Prostate gland (tissue), 2 donors: ENCODE data around the gene PCDHGB7. TPM values are rescaled to one million over a fixed set of nuclear protein-coding genes. Genes with fewer than 3 reads are reported as not detected.

Experiments
- DNase-seq: peaks from one replicate; pipeline ENCODE4 v3.0.0-alpha.2; 2019; ENCODE audit warnings: low spot score
- H3K27ac ChIP-seq, 2 donors: fragments of 200-600 bp; sonication (generic); 2 replicates each; pipeline ENCODE4 v1.5.1; 2017 to 2019
- H3K27me3 ChIP-seq: fragments of 200-600 bp; sonication (generic); replicated peaks from 2 replicates; pipeline ENCODE4 v1.5.1; 2019; ENCODE audit not compliant: insufficient read depth
- H3K36me3 ChIP-seq, 2 donors: fragments of 200-600 bp; sonication (generic); 1 replicate in 1 of 2; 2 replicates in 1 of 2; pipeline versions ENCODE4 v1.5.1 to v1.8.1; 2017 to 2019
- H3K4me1 ChIP-seq: fragments of 200-600 bp; sonication (generic); replicated peaks from 2 replicates; pipeline ENCODE4 v1.5.1; 2019
- H3K4me3 ChIP-seq, 2 donors: fragments of 200-600 bp; sonication (generic); 2 replicates each; pipeline ENCODE4 v1.5.1; 2017 to 2019
- H3K9me3 ChIP-seq: fragments of 200-600 bp; sonication (generic); 2 replicates; pipeline ENCODE4 v1.5.1; 2017
- POLR2AphosphoS5 ChIP-seq: sonication (generic); formaldehyde crosslinking; IDR thresholded peaks from one replicate; pipeline ENCODE4 v1.6.1; 2017; ENCODE audit warnings: antibody characterized with exemption
- WGBS: methylation state at CpG from one replicate; pipeline ENCODE4 v1.1.5; 2018; 5-methylcytosine and 5-hydroxymethylcytosine counted together
- intact Hi-C: fragments of 100-400 bp; cut with DNase I; formaldehyde crosslinking; loops from one replicate; pipeline ENCODE4 v1.14.2; 2022
- total RNA-seq, 2 donors: library from RNA; depleted of rRNA; stranded (reverse); fragments of >200 nt; gene quantifications; one replicate each; pipeline ENCODE4 v1.1.0, GENCODE V29; 2016

The PCDHGB7 gene
- total RNA-seq, 2 donors from 2014 or later, result 7.0 to 14.6 TPM

GRCh38 chr5:141465351-141465750 is 47.9 kb downstream of the PCDHGB7 start:
- no peaks in the 10 kb centered on the region for H3K9me3 ChIP-seq
- intact Hi-C loops, result no loop called here
- no peak for TF ChIP-seq POLR2AphosphoS5
- 90% methylated on average over 3 of the region's 3 CpGs for WGBS
- H3K4me3 ChIP-seq, result no peak overlapping the region
- H3K27ac ChIP-seq, result no peak overlapping the region
- no peaks in the 10 kb centered on the region for H3K36me3 ChIP-seq
- no peaks in the 10 kb centered on the region for H3K27me3 ChIP-seq
- no peaks in the 10 kb centered on the region for H3K4me1 ChIP-seq
- DNase-seq, result no peak

Other genes with a start within 250 kb of the PCDHGB7 start
- 1 to 10 TPM; 1.2 to 1.9 TPM for gene PCDHB7, start 245.0 kb upstream of the PCDHGB7 start, total RNA-seq
- gene PCDHB8, start 239.9 kb upstream of the PCDHGB7 start, total RNA-seq, result 1 to 10 TPM in 1 of 2 donors, under 1 TPM in 1; 0.23 to 2.6 TPM
- 1 to 10 TPM in 1 of 2 donors, under 1 TPM in 1; 0.18 to 4.4 TPM for gene PCDHB16, start 235.3 kb upstream of the PCDHGB7 start, total RNA-seq
- gene PCDHB9, start 230.5 kb upstream of the PCDHGB7 start, total RNA-seq, result 1 to 10 TPM; 1.0 to 4.2 TPM
- gene PCDHB10, start 225.3 kb upstream of the PCDHGB7 start, total RNA-seq, result 1 to 10 TPM in 1 of 2 donors, under 1 TPM in 1; 0.96 to 3.5 TPM
- gene PCDHB11, start 218.1 kb upstream of the PCDHGB7 start, total RNA-seq, result 1 to 10 TPM in 1 of 2 donors, under 1 TPM in 1; 0.41 to 2.6 TPM
- gene PCDHB12, start 209.0 kb upstream of the PCDHGB7 start, total RNA-seq, result 1 to 10 TPM in 1 of 2 donors, under 1 TPM in 1; 0.32 to 4.3 TPM
- gene PCDHB13, start 203.8 kb upstream of the PCDHGB7 start, total RNA-seq, result 1 to 10 TPM; 4.0 to 6.5 TPM
- gene PCDHB14, start 194.3 kb upstream of the PCDHGB7 start, total RNA-seq, result 1 to 10 TPM; 4.6 to 6.7 TPM
- gene PCDHB15, start 172.3 kb upstream of the PCDHGB7 start, total RNA-seq, result 10 to 100 TPM in 1 of 2 donors, under 1 TPM in 1; 0.82 to 12.4 TPM
- 1 to 10 TPM in 1 of 2 donors, under 1 TPM in 1; 0.23 to 4.4 TPM for gene SLC25A2, start 113.6 kb upstream of the PCDHGB7 start, total RNA-seq
- gene TAF7, start 96.9 kb upstream of the PCDHGB7 start, total RNA-seq, result 10 to 100 TPM; 59.3 to 85.9 TPM
- 1 to 10 TPM in 1 of 2 donors, under 1 TPM in 1; 0.64 to 4.8 TPM for gene PCDHGA1, start 87.2 kb upstream of the PCDHGB7 start, total RNA-seq
- gene PCDHGA2, start 78.9 kb upstream of the PCDHGB7 start, total RNA-seq, result 10 to 100 TPM in 1 of 2 donors, 1 to 10 TPM in 1; 2.4 to 19.7 TPM
- gene PCDHGA3, start 73.8 kb upstream of the PCDHGB7 start, total RNA-seq, result 10 to 100 TPM in 1 of 2 donors, 1 to 10 TPM in 1; 1.3 to 18.2 TPM
- 1 to 10 TPM; 3.9 to 6.5 TPM for gene PCDHGB1, start 67.6 kb upstream of the PCDHGB7 start, total RNA-seq
- gene PCDHGA4, start 62.7 kb upstream of the PCDHGB7 start, total RNA-seq, result 10 to 100 TPM in 1 of 2 donors, 1 to 10 TPM in 1; 2.5 to 10.5 TPM
- gene PCDHGB2, start 57.7 kb upstream of the PCDHGB7 start, total RNA-seq, result 10 to 100 TPM in 1 of 2 donors, 1 to 10 TPM in 1; 5.3 to 10.5 TPM
- 1 to 10 TPM; 4.1 to 4.8 TPM for gene PCDHGA5, start 53.5 kb upstream of the PCDHGB7 start, total RNA-seq
- 1 to 10 TPM; 3.1 to 7.7 TPM for gene PCDHGB3, start 47.4 kb upstream of the PCDHGB7 start, total RNA-seq
- 1 to 10 TPM; 2.0 to 8.4 TPM for gene PCDHGA6, start 43.8 kb upstream of the PCDHGB7 start, total RNA-seq
- gene PCDHGA7, start 34.9 kb upstream of the PCDHGB7 start, total RNA-seq, result 1 to 10 TPM; 4.1 to 8.2 TPM
- gene PCDHGB4, start 30.0 kb upstream of the PCDHGB7 start, total RNA-seq, result 1 to 10 TPM; 6.7 to 9.9 TPM
- 1 to 10 TPM; 1.1 to 4.2 TPM for gene PCDHGA8, start 25.0 kb upstream of the PCDHGB7 start, total RNA-seq
- gene PCDHGB5, start 19.7 kb upstream of the PCDHGB7 start, total RNA-seq, result 10 to 100 TPM in 1 of 2 donors, 1 to 10 TPM in 1; 7.9 to 24.5 TPM
- 1 to 10 TPM; 3.9 to 7.7 TPM for gene PCDHGA9, start 14.9 kb upstream of the PCDHGB7 start, total RNA-seq
- gene PCDHGB6, start 9.7 kb upstream of the PCDHGB7 start, total RNA-seq, result 10 to 100 TPM in 1 of 2 donors, 1 to 10 TPM in 1; 5.2 to 11.0 TPM
- gene PCDHGA10, start 4.7 kb upstream of the PCDHGB7 start, total RNA-seq, result 10 to 100 TPM in 1 of 2 donors, 1 to 10 TPM in 1; 6.7 to 11.1 TPM
- 1 to 10 TPM; 2.9 to 3.4 TPM for gene PCDHGA11, start 3.4 kb downstream of the PCDHGB7 start, total RNA-seq
- 1 to 10 TPM; 3.8 to 6.8 TPM for gene PCDHGA12, start 12.8 kb downstream of the PCDHGB7 start, total RNA-seq
- gene PCDHGC3, start 58.3 kb downstream of the PCDHGB7 start, total RNA-seq, result 10 to 100 TPM; 27.6 to 55.3 TPM
- 1 to 10 TPM; 3.8 to 4.1 TPM for gene PCDHGC4, start 67.4 kb downstream of the PCDHGB7 start, total RNA-seq
- gene PCDHGC5, start 71.4 kb downstream of the PCDHGB7 start, total RNA-seq, result 1 to 10 TPM in 1 of 2 donors, under 1 TPM in 1; 0.96 to 2.7 TPM
- 10 to 100 TPM; 34.8 to 57.7 TPM for gene DIAPH1, start 201.3 kb downstream of the PCDHGB7 start, total RNA-seq
- 10 to 100 TPM; 54.9 to 74.6 TPM for gene HDAC3, start 219.2 kb downstream of the PCDHGB7 start, total RNA-seq
- gene RELL2, start 219.3 kb downstream of the PCDHGB7 start, total RNA-seq, result 1 to 10 TPM; 3.9 to 7.2 TPM
- 10 to 100 TPM; 24.9 to 30.2 TPM for gene FCHSD1, start 233.7 kb downstream of the PCDHGB7 start, total RNA-seq